G401.6 (cell line): Measurements from ENCODE around the gene LHX4.

Experiments
- FAIRE-seq: peaks from 2 replicates; lab custom pipeline; 2012; peaks lifted over from hg19 to GRCh38; lab: Jason Lieb, UNC

Gene LHX4

GRCh38 chr1:180310095-180310494 lies 80.0 kb downstream of the LHX4 start:
- FAIRE-seq = no peak

DNA sequence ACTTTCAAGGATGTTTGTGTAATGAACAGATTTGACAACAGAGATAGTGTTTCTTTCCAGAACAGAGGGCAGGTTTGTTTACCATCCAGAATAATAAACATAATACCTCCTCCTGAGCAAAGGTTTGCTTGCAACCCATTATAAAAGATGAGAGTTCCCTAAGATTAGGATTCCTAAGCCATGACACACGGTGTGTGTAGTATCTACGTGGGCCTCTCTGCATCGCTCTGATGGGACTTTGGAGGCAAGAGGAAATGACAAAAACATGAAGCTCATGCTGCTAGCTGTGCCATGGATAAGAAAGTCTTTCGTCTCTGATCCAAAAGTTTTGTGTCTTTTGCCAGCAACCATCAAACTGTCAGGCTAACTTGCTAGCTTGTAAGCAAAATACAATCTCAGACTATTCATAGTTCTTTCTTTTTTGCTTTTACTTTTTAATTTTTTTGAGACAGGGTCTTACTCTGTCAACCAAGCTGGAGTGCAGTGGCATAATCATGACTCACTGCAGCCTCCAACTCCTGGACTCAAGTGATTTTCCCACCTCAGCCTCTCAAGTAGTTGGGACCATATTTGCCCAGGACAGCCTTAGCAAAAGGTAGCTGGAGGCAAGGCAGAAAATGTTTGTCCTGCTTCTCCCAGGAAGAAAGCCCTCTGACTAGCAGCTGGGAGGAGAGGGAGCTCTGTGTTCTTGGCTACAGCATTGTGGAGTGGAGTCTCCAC lies 81.1 kb downstream of the LHX4 start:
- no peak for FAIRE-seq

DNA sequence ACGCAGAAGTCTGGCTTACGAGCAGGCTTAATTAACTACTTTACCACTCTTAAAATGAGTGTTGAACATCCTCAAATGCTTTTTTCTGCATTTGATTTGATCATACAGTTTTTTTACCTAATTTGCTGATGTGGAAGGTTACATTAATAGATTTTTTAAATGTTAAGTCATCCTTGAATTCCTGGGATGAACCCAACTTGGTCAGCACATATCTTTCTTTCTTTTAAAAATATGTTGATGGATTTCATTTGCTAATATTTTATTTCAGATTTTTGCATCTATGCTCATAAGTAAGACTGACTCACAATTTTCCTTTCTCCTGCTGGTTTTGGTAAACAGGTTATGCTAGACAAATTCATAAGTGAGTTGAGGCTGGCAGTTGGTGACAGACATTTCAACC lies 82.9 kb downstream of the LHX4 start:
- FAIRE-seq = no peak

DNA sequence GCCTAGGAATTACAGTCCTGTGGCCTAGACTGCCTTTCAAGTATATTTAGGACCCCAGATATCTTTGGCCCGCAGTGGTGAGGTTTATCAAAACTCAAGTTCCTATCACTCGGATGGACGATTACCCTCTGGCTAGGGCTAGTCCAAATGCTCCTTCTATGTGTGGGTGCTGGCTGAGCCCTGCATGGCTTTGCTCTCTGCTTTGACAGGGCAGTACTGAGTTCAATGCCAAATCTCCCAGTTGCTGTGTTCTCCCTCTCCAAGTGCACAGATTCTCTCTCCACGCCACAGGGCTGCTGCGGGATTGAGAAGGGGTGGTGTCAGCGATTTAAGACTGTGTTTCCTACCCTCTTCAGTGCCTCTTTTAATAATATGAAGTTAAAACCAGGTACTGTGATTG lies 97.0 kb downstream of the LHX4 start:
- no peak for FAIRE-seq
